Small intestine (tissue), 7 donors: ENCODE results near the gene GLYR1. TPM values are rescaled to one million over a fixed set of nuclear protein-coding genes. Genes with fewer than 3 reads are reported as not detected.

Source experiments
- DNase-seq, 2 donors: peaks; one replicate each; pipeline versions ENCODE4 v3.0.0 to v3.0.0-alpha.2; 2013
- FAIRE-seq: peaks from 2 replicates; lab custom pipeline; 2012; peaks lifted over from hg19 to GRCh38; lab: Jason Lieb, UNC
- H3K27ac ChIP-seq, 3 donors: one replicate each; pipeline ENCODE4 v1.5.1; 2013; ENCODE audit warnings: low read length in 2 of 3, mild to moderate bottlenecking in 2 of 3, control low read depth in 1 of 3, inconsistent platforms in 1 of 3, low read depth in 1 of 3, moderate library complexity in 1 of 3
- H3K27me3 ChIP-seq, 3 donors: one replicate each; pipeline ENCODE4 v1.6.1; 2013; ENCODE audit warnings: low read length in 3 of 3, inconsistent platforms in 1 of 3; ENCODE audit not compliant: control insufficient read depth in 3 of 3, insufficient read depth in 3 of 3
- H3K36me3 ChIP-seq, 3 donors: one replicate each; pipeline ENCODE4 v1.6.1; 2013; ENCODE audit warnings: low read length in 3 of 3, inconsistent platforms in 1 of 3, low read depth in 1 of 3, mild to moderate bottlenecking in 1 of 3, moderate library complexity in 1 of 3; ENCODE audit not compliant: control insufficient read depth in 3 of 3, insufficient read depth in 2 of 3
- H3K4me1 ChIP-seq, 3 donors: one replicate each; pipeline ENCODE4 v1.6.1; 2013; ENCODE audit warnings: low read length in 2 of 3, inconsistent platforms in 1 of 3, low read depth in 1 of 3, mild to moderate bottlenecking in 1 of 3, moderate library complexity in 1 of 3; ENCODE audit not compliant: control insufficient read depth in 3 of 3, insufficient read depth in 2 of 3
- H3K4me3 ChIP-seq, 3 donors: one replicate each; pipeline ENCODE4 v1.5.1; 2013; ENCODE audit warnings: low read length in 3 of 3, control low read depth in 1 of 3, inconsistent platforms in 1 of 3, low read depth in 1 of 3, mild to moderate bottlenecking in 1 of 3, moderate library complexity in 1 of 3
- H3K9me3 ChIP-seq, 2 donors: one replicate each; pipeline ENCODE4 v1.6.1; 2013; ENCODE audit warnings: low read depth in 1 of 2, low read length in 1 of 2; ENCODE audit not compliant: control insufficient read depth in 2 of 2, insufficient read depth in 1 of 2
- WGBS, 3 donors: extraction: QIAGEN DNeasy Blood & Tissue Kit; methylation state at CpG; one replicate each; pipeline ENCODE4 v1.1.7; 2013; 5-methylcytosine and 5-hydroxymethylcytosine counted together
- polyA plus RNA-seq, 4 donors: library from polyadenylated mRNA; stranded (reverse) in 3 of 4; unstranded in 1 of 4; fragments of 200-250 nt in 3 of 4; fragments of 120-200 nt in 1 of 4; gene quantifications; one replicate each; pipeline versions ENCODE4 v1.2.1 to v1.2.3, GENCODE V29; 2013
- donor health status: healthy with polysubstance abuse.
- donor health status: control.
- donor health status: control.
- donor health status: Bipolar disorder and iron deficiency.
- donor health status: healthy.

GLYR1 gene
- polyA plus RNA-seq, 4 donors, result 43.0 to 102 (median 63.5) TPM

- FAIRE-seq, result no peak
- Histone ChIP-seq H3K27ac (no peak overlapping the region), H3K27me3 (no peaks in the 10 kb centered on the region), H3K9me3 (no peaks in the 10 kb centered on the region), H3K4me1 (no peaks in the 10 kb centered on the region), H3K36me3 (peaks cover 0 to 90% (median 1%) of the 10 kb centered on the region in 3 donors), H3K4me3 (no peak overlapping the region)
- no peak for DNase-seq
- 71 to 82% (median 73%) methylated on average over 12 of the region's 12 CpGs for WGBS, 3 donors
These were observed 44.8 kb upstream of the GLYR1 start for GRCh38 chr16:4891886-4892216.

DNA sequence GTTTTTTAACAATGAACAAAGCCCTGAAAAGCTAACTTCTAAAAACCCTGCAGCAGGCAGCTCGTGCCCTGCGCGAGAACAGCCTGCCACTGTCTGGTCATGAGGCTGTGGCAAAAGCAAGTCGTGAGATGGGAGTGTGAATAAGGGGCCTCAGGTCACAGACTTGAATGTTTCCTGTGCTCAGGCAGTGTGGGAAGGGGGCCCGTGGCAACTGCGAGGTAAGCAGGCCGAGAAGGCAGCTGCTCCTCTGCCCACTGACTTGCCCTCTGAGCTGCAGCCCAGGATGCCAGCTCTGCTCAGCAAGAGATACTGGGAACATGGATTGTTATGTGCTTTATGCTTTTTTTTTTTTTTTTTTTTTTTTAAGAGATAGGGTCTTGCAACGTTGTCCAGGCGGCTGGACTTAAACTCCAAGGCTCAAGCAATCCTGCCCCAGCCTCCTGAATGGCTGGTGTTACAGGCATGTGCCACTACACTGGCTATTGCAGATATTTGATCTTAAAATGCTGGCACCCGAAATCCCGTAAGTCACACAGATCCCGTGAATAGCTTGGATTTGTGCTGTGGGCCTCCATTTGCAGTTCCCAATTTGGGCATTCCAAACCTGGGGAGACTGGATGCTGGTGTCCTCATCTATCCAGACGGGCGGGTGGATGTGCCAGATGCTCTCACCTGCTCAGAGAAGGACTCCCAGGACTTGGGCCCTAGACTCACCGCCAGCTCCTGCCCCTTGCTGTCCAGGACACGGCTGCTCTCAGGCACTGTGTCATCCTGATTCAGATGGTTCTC is 44.2 kb upstream of the GLYR1 start:
- H3K9me3 ChIP-seq, result no peaks in the 10 kb centered on the region
- H3K27ac ChIP-seq, result no peak overlapping the region
- 86 to 91% (median 89%) methylated on average over 16 of the region's 16 CpGs for WGBS, 3 donors
- H3K4me3 ChIP-seq, result no peak overlapping the region
- DNase-seq (no peak), FAIRE-seq (no peak)
- H3K4me1 ChIP-seq, result no peaks in the 10 kb centered on the region
- H3K36me3 ChIP-seq, result peaks cover 1 to 93% (median 2%) of the 10 kb centered on the region in 3 donors
- no peaks in the 10 kb centered on the region for H3K27me3 ChIP-seq

- H3K27me3 ChIP-seq, result no peaks in the 10 kb centered on the region
- no peak for FAIRE-seq
- no peaks in the 10 kb centered on the region for H3K4me1 ChIP-seq
- no peak overlapping the region for H3K4me3 ChIP-seq
- 94 to 95% (median 94%) methylated on average over 12 to 16 of the region's 16 CpGs for WGBS, 3 donors
- peaks cover 2 to 95% (median 7%) of the 10 kb centered on the region in 3 donors for H3K36me3 ChIP-seq
- H3K9me3 ChIP-seq, result no peaks in the 10 kb centered on the region
- no peak overlapping the region for H3K27ac ChIP-seq
- no peak for DNase-seq
These were observed 43.6 kb upstream of the GLYR1 start for GRCh38 chr16:4890686-4891085.

- DNase-seq (no peak), FAIRE-seq (no peak)
- no peak overlapping the region for H3K4me3 ChIP-seq
- H3K27me3 ChIP-seq, result no peaks in the 10 kb centered on the region
- 82 to 88% (median 88%) methylated on average over 11 of the region's 11 CpGs for WGBS, 3 donors
- H3K9me3 ChIP-seq, result no peaks in the 10 kb centered on the region
- H3K27ac ChIP-seq, result no peak overlapping the region
- peaks cover 4 to 95% (median 9%) of the 10 kb centered on the region in 3 donors for H3K36me3 ChIP-seq
- H3K4me1 ChIP-seq, result no peaks in the 10 kb centered on the region
These were observed 42.9 kb upstream of the GLYR1 start for GRCh38 chr16:4890026-4890425.

DNA sequence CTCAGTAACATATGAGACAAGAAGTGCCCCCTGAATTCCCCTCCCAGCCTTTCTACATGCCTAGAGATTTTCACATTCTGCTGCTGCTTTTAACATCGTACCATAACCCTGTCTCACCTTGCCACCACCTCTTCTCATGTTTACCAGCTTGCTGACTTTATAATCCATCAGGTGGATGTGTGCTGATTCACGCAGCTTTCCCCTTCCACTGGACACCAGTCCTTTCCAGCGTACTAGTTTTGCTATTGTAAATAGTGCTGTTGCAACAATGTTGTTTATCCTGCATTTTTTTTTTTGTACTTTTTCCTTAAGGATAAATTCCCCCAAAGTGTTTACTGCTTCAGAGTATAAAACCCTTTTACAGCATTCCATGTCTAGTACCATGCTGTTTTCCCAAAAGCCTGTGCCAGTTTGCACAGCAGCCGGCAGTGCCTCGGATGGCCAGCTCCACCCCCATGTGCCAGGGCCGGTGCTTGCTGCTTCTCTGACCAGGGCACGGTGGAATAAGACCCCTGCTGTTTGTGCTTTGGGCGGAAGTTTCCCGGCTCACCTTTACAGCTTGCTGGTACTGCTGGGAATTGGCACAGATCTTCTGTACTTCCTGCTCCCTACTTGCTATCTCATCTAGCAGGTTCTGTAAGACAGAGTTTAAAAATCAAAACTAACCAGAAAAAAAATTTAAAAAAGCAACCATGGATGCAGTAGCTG is 41.5 kb upstream of the GLYR1 start:
- WGBS, 3 donors, result 82 to 88% (median 86%) methylated on average over 9 of the region's 9 CpGs
- no peak for DNase-seq
- H3K4me3 ChIP-seq, result no peak overlapping the region
- no peaks in the 10 kb centered on the region for H3K4me1 ChIP-seq
- peaks cover 0 to 1% of the 10 kb centered on the region in 2 donors for H3K9me3 ChIP-seq
- peaks cover 7 to 95% (median 16%) of the 10 kb centered on the region in 3 donors for H3K36me3 ChIP-seq
- no peak overlapping the region for H3K27ac ChIP-seq
- no peaks in the 10 kb centered on the region for H3K27me3 ChIP-seq
- no peak for FAIRE-seq

GRCh38 chr16:4886151-4886550 is 39.1 kb upstream of the GLYR1 start:
- Histone ChIP-seq H3K27me3 (no peaks in the 10 kb centered on the region), H3K9me3 (peaks cover 0 to 3% of the 10 kb centered on the region in 2 donors), H3K27ac (no peak overlapping the region), H3K4me1 (no peaks in the 10 kb centered on the region), H3K4me3 (no peak overlapping the region), H3K36me3 (peaks cover 15 to 92% (median 24%) of the 10 kb centered on the region in 3 donors)
- FAIRE-seq, result no peak
- DNase-seq, result no peak
- 93 to 97% (median 93%) methylated on average over 5 of the region's 5 CpGs for WGBS, 3 donors

DNA sequence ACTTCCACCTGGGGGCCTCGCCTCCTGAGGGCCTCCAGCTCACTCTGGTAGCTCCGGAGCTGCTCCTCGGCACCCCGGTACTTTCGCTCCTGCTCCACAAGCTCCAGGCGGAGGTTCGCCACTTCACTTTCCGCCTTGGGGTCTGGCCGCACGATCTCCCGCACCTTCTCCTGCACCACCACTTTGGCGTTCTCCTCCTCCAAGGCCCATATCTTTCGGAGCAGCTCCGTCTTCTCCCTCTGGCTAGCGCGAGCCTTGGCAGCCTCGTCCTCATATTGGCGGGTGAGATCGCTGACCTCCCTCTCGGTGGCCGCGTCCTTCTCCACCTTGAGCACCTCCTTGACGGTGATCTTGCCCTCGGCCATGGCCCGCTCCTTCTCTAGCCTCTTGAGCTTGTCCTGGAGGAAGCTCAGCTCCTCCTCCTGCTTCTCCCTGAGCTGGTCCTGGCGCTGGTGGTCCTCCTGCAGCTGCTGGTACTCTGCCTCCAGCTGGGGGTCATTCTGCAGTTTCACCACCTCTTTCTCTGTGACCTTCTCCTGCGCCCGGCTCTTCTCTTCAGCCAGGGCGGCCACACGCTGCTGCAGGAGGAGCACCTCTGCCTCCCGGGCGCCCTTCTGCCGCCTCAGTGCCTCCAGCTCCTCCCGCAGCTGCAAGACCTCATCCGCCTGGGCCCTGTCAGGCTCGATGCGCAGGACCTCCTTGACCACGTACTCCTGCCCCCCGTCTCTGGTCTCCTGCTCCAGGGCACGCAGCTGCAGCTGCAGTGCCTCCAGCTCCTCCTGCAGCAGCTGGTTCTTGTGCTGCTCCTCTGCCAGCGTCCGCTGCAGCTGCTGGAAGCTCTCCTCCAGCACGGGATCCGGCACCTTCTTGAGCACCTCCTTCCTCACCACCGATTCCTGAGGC is 38.1 kb upstream of the GLYR1 start:
- H3K4me3 ChIP-seq, result no peak overlapping the region
- 92 to 96% (median 95%) methylated on average over 43 to 45 of the region's 45 CpGs for WGBS, 3 donors
- no peaks in the 10 kb centered on the region for H3K4me1 ChIP-seq
- FAIRE-seq (no peak), DNase-seq (no peak)
- H3K9me3 ChIP-seq, result peaks cover 0 to 3% of the 10 kb centered on the region in 2 donors
- H3K36me3 ChIP-seq, result peaks cover 20 to 90% (median 24%) of the 10 kb centered on the region in 3 donors
- no peaks in the 10 kb centered on the region for H3K27me3 ChIP-seq
- no peak overlapping the region for H3K27ac ChIP-seq

- H3K4me3 ChIP-seq, result no peak overlapping the region
- H3K27me3 ChIP-seq, result no peaks in the 10 kb centered on the region
- WGBS, 3 donors, result 96 to 99% (median 97%) methylated on average over 31 to 34 of the region's 34 CpGs
- no peaks in the 10 kb centered on the region for H3K4me1 ChIP-seq
- no peak overlapping the region for H3K27ac ChIP-seq
- peaks cover 0 to 3% of the 10 kb centered on the region in 2 donors for H3K9me3 ChIP-seq
- FAIRE-seq, result no peak
- DNase-seq, result no peak
- H3K36me3 ChIP-seq, result peaks cover 20 to 90% (median 28%) of the 10 kb centered on the region in 3 donors
These were observed 37.1 kb upstream of the GLYR1 start for GRCh38 chr16:4884209-4884608.
